SK-N-SH treated with all-trans-retinoic acid at 6 μM for 48 hours (cell line): ENCODE results near the gene ARHGAP45.

Experiments used
- ATAC-seq: fragments of 200-7000 bp; cut with Tn5 transposase; 3 replicates; pipeline ENCODE4 v1.9.1; 2020; ENCODE audit warnings: mild to moderate bottlenecking, moderate library complexity
- ARNTL ChIP-seq: fragments of 450-650 bp; formaldehyde crosslinking; IDR thresholded peaks from 2 replicates; pipeline ENCODE4 v1.5.0; 2020; ENCODE audit warnings: low read depth, mild to moderate bottlenecking, moderate library complexity, borderline replicate concordance
- BACH2 ChIP-seq: fragments of 250-450 bp; sonication (Bioruptor Pico); IDR thresholded peaks from 2 replicates; pipeline ENCODE4 v1.9.0; 2021; ENCODE audit warnings: mild to moderate bottlenecking, borderline replicate concordance
- CSDC2 ChIP-seq: fragments of 250-450 bp; sonication (Bioruptor Pico); IDR thresholded peaks from 2 replicates; pipeline ENCODE4 v1.5.0; 2020; ENCODE audit warnings: mild to moderate bottlenecking, moderate library complexity
- ESRRG ChIP-seq: fragments of 250-450 bp; sonication (Bioruptor Pico); IDR thresholded peaks from 2 replicates; pipeline ENCODE4 v1.6.1; 2021; ENCODE audit warnings: mild to moderate bottlenecking
- GLIS3 ChIP-seq: fragments of 250-450 bp; sonication (Bioruptor Pico); IDR thresholded peaks from 2 replicates; pipeline ENCODE4 v1.5.0; 2020; ENCODE audit warnings: mild to moderate bottlenecking, moderate library complexity
- OSR1 ChIP-seq: fragments of 250-450 bp; sonication (Bioruptor Pico); IDR thresholded peaks from 2 replicates; pipeline ENCODE4 v1.8.0; 2022; ENCODE audit warnings: moderate library complexity, mild to moderate bottlenecking, inconsistent platforms
- PATZ1 ChIP-seq: fragments of 250-450 bp; sonication (Bioruptor Pico); IDR thresholded peaks from 2 replicates; pipeline ENCODE4 v1.8.0; 2020; ENCODE audit warnings: mild to moderate bottlenecking, moderate library complexity, borderline replicate concordance
- POU6F1 ChIP-seq: fragments of 250-450 bp; sonication (Bioruptor Pico); IDR thresholded peaks from 2 replicates; pipeline ENCODE4 v1.8.0; 2021; ENCODE audit warnings: low read depth, mild to moderate bottlenecking, moderate library complexity, borderline replicate concordance
- RARB ChIP-seq: fragments of 250-450 bp; sonication (Bioruptor Pico); IDR thresholded peaks from 2 replicates; pipeline ENCODE4 v1.8.0; 2021; ENCODE audit warnings: mild to moderate bottlenecking, moderate library complexity
- SNAI2 ChIP-seq: fragments of 250-450 bp; sonication (Bioruptor Pico); IDR thresholded peaks from 2 replicates; pipeline ENCODE4 v1.5.0; 2020; ENCODE audit warnings: mild to moderate bottlenecking, moderate library complexity
- TCF4 ChIP-seq: fragments of 250-450 bp; sonication (Bioruptor Pico); IDR thresholded peaks from 2 replicates; pipeline ENCODE4 v1.8.0; 2021; ENCODE audit warnings: mild to moderate bottlenecking, moderate library complexity, borderline replicate concordance
- TOX ChIP-seq: fragments of 250-450 bp; sonication (Bioruptor Pico); IDR thresholded peaks from 2 replicates; pipeline ENCODE4 v1.8.0; 2021; ENCODE audit warnings: mild to moderate bottlenecking, moderate library complexity, borderline replicate concordance
- TSHZ2 ChIP-seq: fragments of 250-450 bp; sonication (Bioruptor Pico); IDR thresholded peaks from 2 replicates; pipeline ENCODE4 v1.5.0; 2020; ENCODE audit warnings: mild to moderate bottlenecking, moderate library complexity
- ZFP3 ChIP-seq: fragments of 250-450 bp; sonication (Bioruptor Pico); IDR thresholded peaks from 2 replicates; pipeline ENCODE4 v1.5.0; 2020; ENCODE audit warnings: mild to moderate bottlenecking, moderate library complexity
- ZFP30 ChIP-seq: fragments of 450-650 bp; formaldehyde crosslinking; IDR thresholded peaks from 2 replicates; pipeline ENCODE4 v1.5.0; 2022; ENCODE audit warnings: mild to moderate bottlenecking, moderate library complexity
- ZNF565 ChIP-seq: fragments of 450-650 bp; formaldehyde crosslinking; conservative IDR thresholded peaks from 2 replicates; pipeline ENCODE4 v1.5.0; 2020; ENCODE audit warnings: low read depth, mild to moderate bottlenecking, moderate library complexity
- ZNF70 ChIP-seq: fragments of 450-650 bp; formaldehyde crosslinking; IDR thresholded peaks from 2 replicates; pipeline ENCODE4 v1.5.0; 2020; ENCODE audit warnings: mild to moderate bottlenecking, moderate library complexity
- ZNF8 ChIP-seq: fragments of 450-650 bp; formaldehyde crosslinking; IDR thresholded peaks from 2 replicates; pipeline ENCODE4 v1.5.0; 2020; ENCODE audit warnings: mild to moderate bottlenecking, moderate library complexity
- TF ChIP-seq, protein P1 (sequence below): fragments of 250-450 bp; sonication (Bioruptor Pico); IDR thresholded peaks from 2 replicates; pipeline ENCODE4 v1.5.1; 2020; ENCODE audit warnings: low read depth, mild to moderate bottlenecking, moderate library complexity
- TF ChIP-seq, protein P2 (sequence below): fragments of 250-450 bp; sonication (Bioruptor Pico); IDR thresholded peaks from 2 replicates; pipeline ENCODE4 v1.5.1; 2021; ENCODE audit warnings: mild to moderate bottlenecking, moderate library complexity

Gene ARHGAP45

DNA sequence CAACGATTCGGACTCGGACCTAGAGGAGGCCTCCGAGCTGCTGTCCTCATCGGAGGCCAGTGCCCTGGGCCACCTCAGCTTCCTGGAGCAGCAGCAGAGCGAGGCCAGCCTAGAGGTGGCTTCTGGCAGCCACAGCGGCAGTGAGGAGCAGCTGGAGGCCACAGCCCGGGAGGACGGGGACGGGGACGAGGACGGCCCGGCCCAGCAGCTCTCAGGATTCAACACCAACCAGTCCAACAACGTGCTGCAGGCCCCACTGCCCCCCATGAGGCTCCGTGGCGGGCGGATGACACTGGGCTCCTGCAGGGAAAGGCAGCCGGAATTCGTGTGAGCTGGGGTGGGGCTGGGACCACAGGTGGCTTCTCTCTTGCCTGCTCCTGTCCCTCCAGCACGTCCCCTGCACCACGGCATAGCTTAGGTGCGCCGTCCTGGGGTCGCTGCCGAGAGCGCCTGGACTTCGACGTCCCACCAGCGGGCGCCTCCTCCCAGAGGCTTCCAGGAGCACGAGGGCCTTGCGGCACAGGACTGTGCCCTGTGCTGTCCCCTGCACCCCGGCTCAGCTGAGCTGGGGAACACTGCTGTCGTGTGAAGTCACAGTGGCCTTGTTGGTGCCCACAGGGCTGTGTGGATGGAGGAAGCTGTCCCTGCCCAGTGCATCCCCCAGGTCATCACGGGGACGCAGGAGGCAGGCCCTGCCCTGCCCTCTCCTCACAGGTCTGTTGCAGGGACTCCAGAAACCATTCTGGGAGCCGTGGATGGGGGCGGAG lies 18.9 kb downstream of the ARHGAP45 start (continued):
- TF ChIP-seq PATZ1 (CRISPR knock-in tag) (no peak), ZFP3 (CRISPR knock-in tag) (no peak)

DNA sequence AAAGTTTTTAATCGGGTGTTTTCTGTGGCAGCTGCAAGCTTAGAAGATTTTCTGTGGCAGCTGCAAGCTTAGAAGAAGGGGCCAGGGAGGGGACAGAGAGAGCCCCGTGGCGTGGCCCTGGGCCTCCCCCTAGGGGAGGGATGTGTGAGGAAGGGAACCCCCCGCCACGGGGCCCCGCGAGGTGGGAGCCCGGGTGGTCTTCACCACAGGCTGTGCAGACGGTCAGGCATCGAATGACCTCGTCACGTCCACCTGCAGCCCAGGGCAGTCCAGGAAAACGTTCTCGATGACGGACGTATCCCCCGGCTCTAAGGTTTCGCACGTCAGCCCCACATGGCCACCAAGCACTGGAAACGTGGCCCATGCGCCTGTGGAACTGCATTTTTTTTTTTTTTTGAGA lies 19.6 kb downstream of the ARHGAP45 start:
- TF ChIP-seq POU6F1 (CRISPR knock-in tag): no peak
- TF ChIP-seq, protein P1, sequence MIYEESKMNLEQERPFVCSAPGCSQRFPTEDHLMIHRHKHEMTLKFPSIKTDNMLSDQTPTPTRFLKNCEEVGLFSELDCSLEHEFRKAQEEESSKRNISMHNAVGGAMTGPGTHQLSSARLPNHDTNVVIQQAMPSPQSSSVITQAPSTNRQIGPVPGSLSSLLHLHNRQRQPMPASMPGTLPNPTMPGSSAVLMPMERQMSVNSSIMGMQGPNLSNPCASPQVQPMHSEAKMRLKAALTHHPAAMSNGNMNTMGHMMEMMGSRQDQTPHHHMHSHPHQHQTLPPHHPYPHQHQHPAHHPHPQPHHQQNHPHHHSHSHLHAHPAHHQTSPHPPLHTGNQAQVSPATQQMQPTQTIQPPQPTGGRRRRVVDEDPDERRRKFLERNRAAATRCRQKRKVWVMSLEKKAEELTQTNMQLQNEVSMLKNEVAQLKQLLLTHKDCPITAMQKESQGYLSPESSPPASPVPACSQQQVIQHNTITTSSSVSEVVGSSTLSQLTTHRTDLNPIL: no peak
- no peak for TF ChIP-seq TOX (CRISPR knock-in tag)
- TF ChIP-seq TCF4 (CRISPR knock-in tag): no peak
- TF ChIP-seq CSDC2 (CRISPR knock-in tag): no peak
- no peak for TF ChIP-seq SNAI2 (CRISPR knock-in tag)
- no peak for TF ChIP-seq ZNF70
- TF ChIP-seq ZFP30: no peak
- no peak for TF ChIP-seq ZNF8 (CRISPR knock-in tag)
- TF ChIP-seq GLIS3 (CRISPR knock-in tag): no peak
- TF ChIP-seq RARB (CRISPR knock-in tag): no peak
- TF ChIP-seq OSR1 (CRISPR knock-in tag): no peak
- TF ChIP-seq ESRRG (CRISPR knock-in tag): no peak
- TF ChIP-seq ZFP3 (CRISPR knock-in tag): no peak
- TF ChIP-seq, protein P2, sequence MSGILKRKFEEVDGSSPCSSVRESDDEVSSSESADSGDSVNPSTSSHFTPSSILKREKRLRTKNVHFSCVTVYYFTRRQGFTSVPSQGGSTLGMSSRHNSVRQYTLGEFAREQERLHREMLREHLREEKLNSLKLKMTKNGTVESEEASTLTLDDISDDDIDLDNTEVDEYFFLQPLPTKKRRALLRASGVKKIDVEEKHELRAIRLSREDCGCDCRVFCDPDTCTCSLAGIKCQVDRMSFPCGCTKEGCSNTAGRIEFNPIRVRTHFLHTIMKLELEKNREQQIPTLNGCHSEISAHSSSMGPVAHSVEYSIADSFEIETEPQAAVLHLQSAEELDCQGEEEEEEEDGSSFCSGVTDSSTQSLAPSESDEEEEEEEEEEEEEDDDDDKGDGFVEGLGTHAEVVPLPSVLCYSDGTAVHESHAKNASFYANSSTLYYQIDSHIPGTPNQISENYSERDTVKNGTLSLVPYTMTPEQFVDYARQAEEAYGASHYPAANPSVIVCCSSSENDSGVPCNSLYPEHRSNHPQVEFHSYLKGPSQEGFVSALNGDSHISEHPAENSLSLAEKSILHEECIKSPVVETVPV (CRISPR knock-in tag): no peak
- no peak for TF ChIP-seq PATZ1 (CRISPR knock-in tag)
- no peak for TF ChIP-seq TSHZ2
- TF ChIP-seq BACH2 (CRISPR knock-in tag): no peak
- no peak for TF ChIP-seq ARNTL (CRISPR knock-in tag)
- no peak for TF ChIP-seq ZNF565 (CRISPR knock-in tag)
- TF ChIP-seq, all 23 proteins: peak for 0
- ATAC-seq: no peak
